Measurements from ENCODE around the gene ACAN. TPM values are rescaled to one million over a fixed set of nuclear protein-coding genes. Genes with fewer than 3 reads are reported as not detected.

Gene ACAN
- total and polyA plus RNA-seq, 9 of the 15 experiments (the other 6 are each of a cell fraction or from before 2014, with no cell fraction given): not detected

DNA sequence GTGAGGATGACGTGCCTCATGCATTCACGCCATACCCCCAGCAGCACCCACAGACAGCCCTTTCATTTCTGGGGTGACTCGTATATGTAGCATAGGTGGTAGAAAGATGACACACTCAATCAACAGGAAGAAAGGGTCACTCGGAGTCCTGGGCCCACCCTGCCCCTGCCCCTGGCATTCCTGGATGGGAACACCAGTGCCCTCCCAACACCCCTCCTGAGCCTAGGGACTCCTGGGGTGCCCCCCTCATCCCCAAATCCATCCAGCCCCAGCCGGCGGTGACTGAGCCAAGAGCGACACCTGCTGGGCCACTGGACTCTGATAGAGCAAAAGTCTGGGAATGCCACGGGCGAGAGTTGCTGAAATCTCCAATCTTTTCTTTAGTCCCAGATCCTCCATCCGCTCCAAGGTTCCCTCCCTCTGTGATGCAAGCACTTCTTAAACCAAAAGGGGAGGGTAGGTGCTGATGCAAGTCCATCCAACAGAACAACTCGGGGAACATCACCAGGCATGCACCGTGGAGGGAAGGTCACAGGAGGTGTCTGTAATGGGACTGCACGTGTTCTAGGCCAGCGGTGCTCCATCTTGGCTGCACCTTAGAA lies 31.1 kb downstream of the ACAN start (continued):
- TF ChIP-seq MNT (conservative IDR thresholded peaks at IDR 0.05) (no peak), RAD21 (CRISPR knock-in tag; conservative IDR thresholded peaks at IDR 0.05 in 1 of 2, IDR thresholded peaks at IDR 0.05 in 1 of 2) (peak; percentile 84 to 91), DEAF1 (CRISPR knock-in tag; IDR thresholded peaks at IDR 0.05) (peak; percentile 60), PHTF2 (CRISPR knock-in tag; IDR thresholded peaks at IDR 0.05) (no peak), TFAM (CRISPR knock-in tag; conservative IDR thresholded peaks at IDR 0.05) (no peak)
- TF ChIP-seq, protein P1, sequence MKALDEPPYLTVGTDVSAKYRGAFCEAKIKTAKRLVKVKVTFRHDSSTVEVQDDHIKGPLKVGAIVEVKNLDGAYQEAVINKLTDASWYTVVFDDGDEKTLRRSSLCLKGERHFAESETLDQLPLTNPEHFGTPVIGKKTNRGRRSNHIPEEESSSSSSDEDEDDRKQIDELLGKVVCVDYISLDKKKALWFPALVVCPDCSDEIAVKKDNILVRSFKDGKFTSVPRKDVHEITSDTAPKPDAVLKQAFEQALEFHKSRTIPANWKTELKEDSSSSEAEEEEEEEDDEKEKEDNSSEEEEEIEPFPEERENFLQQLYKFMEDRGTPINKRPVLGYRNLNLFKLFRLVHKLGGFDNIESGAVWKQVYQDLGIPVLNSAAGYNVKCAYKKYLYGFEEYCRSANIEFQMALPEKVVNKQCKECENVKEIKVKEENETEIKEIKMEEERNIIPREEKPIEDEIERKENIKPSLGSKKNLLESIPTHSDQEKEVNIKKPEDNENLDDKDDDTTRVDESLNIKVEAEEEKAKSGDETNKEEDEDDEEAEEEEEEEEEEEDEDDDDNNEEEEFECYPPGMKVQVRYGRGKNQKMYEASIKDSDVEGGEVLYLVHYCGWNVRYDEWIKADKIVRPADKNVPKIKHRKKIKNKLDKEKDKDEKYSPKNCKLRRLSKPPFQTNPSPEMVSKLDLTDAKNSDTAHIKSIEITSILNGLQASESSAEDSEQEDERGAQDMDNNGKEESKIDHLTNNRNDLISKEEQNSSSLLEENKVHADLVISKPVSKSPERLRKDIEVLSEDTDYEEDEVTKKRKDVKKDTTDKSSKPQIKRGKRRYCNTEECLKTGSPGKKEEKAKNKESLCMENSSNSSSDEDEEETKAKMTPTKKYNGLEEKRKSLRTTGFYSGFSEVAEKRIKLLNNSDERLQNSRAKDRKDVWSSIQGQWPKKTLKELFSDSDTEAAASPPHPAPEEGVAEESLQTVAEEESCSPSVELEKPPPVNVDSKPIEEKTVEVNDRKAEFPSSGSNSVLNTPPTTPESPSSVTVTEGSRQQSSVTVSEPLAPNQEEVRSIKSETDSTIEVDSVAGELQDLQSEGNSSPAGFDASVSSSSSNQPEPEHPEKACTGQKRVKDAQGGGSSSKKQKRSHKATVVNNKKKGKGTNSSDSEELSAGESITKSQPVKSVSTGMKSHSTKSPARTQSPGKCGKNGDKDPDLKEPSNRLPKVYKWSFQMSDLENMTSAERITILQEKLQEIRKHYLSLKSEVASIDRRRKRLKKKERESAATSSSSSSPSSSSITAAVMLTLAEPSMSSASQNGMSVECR (CRISPR knock-in tag; IDR thresholded peaks at IDR 0.05): no peak
- TF ChIP-seq, protein P2, sequence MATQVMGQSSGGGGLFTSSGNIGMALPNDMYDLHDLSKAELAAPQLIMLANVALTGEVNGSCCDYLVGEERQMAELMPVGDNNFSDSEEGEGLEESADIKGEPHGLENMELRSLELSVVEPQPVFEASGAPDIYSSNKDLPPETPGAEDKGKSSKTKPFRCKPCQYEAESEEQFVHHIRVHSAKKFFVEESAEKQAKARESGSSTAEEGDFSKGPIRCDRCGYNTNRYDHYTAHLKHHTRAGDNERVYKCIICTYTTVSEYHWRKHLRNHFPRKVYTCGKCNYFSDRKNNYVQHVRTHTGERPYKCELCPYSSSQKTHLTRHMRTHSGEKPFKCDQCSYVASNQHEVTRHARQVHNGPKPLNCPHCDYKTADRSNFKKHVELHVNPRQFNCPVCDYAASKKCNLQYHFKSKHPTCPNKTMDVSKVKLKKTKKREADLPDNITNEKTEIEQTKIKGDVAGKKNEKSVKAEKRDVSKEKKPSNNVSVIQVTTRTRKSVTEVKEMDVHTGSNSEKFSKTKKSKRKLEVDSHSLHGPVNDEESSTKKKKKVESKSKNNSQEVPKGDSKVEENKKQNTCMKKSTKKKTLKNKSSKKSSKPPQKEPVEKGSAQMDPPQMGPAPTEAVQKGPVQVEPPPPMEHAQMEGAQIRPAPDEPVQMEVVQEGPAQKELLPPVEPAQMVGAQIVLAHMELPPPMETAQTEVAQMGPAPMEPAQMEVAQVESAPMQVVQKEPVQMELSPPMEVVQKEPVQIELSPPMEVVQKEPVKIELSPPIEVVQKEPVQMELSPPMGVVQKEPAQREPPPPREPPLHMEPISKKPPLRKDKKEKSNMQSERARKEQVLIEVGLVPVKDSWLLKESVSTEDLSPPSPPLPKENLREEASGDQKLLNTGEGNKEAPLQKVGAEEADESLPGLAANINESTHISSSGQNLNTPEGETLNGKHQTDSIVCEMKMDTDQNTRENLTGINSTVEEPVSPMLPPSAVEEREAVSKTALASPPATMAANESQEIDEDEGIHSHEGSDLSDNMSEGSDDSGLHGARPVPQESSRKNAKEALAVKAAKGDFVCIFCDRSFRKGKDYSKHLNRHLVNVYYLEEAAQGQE (IDR thresholded peaks at IDR 0.05; ENCODE audit: borderline replicate concordance): peak; percentile 78
- TF ChIP-seq, protein P2 (CRISPR knock-in tag; IDR thresholded peaks at IDR 0.05; ENCODE audit: low read depth): no peak

Data from K562 (cell line).